ENCODE measurements around the gene ARHGAP31.
"Not testable (repeated sequence)": the region's sequence is repeated elsewhere in the genome, so short reads cannot be mapped to it uniquely, and the experiment has no call there.

The ARHGAP31 gene

DNA sequence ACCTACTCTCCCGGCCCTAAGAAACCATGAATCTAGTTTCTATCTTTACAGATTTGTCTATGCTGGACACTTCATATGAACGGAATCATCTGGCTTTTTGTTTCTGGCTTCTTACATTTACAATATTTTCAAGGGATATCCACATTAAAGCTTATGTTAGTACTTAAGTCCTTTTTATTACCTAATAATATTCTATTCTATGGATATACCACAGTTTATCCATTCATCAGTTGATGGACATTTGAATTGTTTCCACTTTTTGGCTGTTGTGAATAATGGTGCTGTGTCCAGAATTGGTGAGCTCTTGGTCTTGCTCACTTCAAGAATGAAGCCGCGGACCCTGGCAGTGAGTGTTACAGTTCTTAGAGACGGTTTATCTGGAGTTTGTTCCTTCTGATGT, 42.6 kb downstream of the ARHGAP31 start:
- TF ChIP-seq, protein P1, sequence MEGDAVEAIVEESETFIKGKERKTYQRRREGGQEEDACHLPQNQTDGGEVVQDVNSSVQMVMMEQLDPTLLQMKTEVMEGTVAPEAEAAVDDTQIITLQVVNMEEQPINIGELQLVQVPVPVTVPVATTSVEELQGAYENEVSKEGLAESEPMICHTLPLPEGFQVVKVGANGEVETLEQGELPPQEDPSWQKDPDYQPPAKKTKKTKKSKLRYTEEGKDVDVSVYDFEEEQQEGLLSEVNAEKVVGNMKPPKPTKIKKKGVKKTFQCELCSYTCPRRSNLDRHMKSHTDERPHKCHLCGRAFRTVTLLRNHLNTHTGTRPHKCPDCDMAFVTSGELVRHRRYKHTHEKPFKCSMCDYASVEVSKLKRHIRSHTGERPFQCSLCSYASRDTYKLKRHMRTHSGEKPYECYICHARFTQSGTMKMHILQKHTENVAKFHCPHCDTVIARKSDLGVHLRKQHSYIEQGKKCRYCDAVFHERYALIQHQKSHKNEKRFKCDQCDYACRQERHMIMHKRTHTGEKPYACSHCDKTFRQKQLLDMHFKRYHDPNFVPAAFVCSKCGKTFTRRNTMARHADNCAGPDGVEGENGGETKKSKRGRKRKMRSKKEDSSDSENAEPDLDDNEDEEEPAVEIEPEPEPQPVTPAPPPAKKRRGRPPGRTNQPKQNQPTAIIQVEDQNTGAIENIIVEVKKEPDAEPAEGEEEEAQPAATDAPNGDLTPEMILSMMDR (IDR thresholded peaks at IDR 0.05; ENCODE audit: low read depth, low read length, missing control alignments): no peak
- no peak for DNase-seq (ENCODE audit: low read depth)
- in situ Hi-C loops (cut with HindIII; ENCODE audit: low sequenced_read_pairs): no loop called here

GRCh38 chr3:119337407-119337806, 43.2 kb downstream of the ARHGAP31 start:
- H3K4me3 ChIP-seq (ENCODE audit: low read depth, low read length); in situ Hi-C loops (cut with HindIII; ENCODE audit: low sequenced_read_pairs); DNase-seq (ENCODE audit: low read depth): not testable (repeated sequence)

More for the DNA sequence above, 42.6 kb downstream of the ARHGAP31 start:
- H3K4me3 ChIP-seq (ENCODE audit: low read depth, low read length): no peak overlapping the region

- TF ChIP-seq, protein P1 (IDR thresholded peaks at IDR 0.05; ENCODE audit: low read depth, low read length, missing control alignments): no peak
- no peak overlapping the region for H3K4me3 ChIP-seq (ENCODE audit: low read depth, low read length)
- DNase-seq (ENCODE audit: low read depth): no peak
- in situ Hi-C loops (cut with HindIII; ENCODE audit: low sequenced_read_pairs): no loop called here
Measured at GRCh38 chr3:119338754-119339153, 44.6 kb downstream of the ARHGAP31 start.

- in situ Hi-C loops (cut with HindIII; ENCODE audit: low sequenced_read_pairs): no loop called here
- DNase-seq (ENCODE audit: low read depth): no peak
- H3K4me3 ChIP-seq (ENCODE audit: low read depth, low read length): no peak overlapping the region
- TF ChIP-seq, protein P1 (IDR thresholded peaks at IDR 0.05; ENCODE audit: low read depth, low read length, missing control alignments): no peak
Measured at GRCh38 chr3:119340014-119340413, 45.8 kb downstream of the ARHGAP31 start.

DNA sequence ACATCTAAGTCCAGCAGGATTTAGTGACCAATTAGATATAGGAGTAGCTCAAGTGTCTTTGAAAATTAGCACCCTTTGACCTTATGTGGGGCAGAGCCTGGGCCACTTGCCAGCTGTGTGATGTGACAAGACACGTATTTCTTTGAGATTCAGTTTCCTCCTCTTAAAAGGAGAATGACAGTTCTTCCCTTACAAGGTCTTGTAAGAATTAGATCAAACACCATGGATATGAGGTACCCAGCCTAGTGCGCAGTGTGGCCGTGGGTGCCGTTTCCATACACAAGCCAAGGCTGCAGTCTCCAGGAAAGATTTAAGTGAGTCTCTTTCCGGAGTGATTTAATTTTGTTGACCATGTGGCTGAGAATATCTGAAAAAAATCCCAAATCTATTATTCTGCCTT, 46.3 kb downstream of the ARHGAP31 start:
- in situ Hi-C loops (cut with HindIII; ENCODE audit: low sequenced_read_pairs): no loop called here
- H3K4me3 ChIP-seq (ENCODE audit: low read depth, low read length): no peak overlapping the region
- TF ChIP-seq, protein P1 (IDR thresholded peaks at IDR 0.05; ENCODE audit: low read depth, low read length, missing control alignments): no peak
- DNase-seq (ENCODE audit: low read depth): no peak

- in situ Hi-C loops (cut with HindIII; ENCODE audit: low sequenced_read_pairs): no loop called here
- TF ChIP-seq, protein P1 (IDR thresholded peaks at IDR 0.05; ENCODE audit: low read depth, low read length, missing control alignments): no peak
- H3K4me3 ChIP-seq (ENCODE audit: low read depth, low read length): no peak overlapping the region
- DNase-seq (ENCODE audit: low read depth): no peak
Measured at GRCh38 chr3:119342176-119342575, 48.0 kb downstream of the ARHGAP31 start.

- H3K4me3 ChIP-seq (ENCODE audit: low read depth, low read length): no peak overlapping the region
- DNase-seq (ENCODE audit: low read depth): no peak
- TF ChIP-seq, protein P1 (IDR thresholded peaks at IDR 0.05; ENCODE audit: low read depth, low read length, missing control alignments): no peak
- in situ Hi-C loops (cut with HindIII; ENCODE audit: low sequenced_read_pairs): no loop called here
Measured at GRCh38 chr3:119343719-119344118, 49.5 kb downstream of the ARHGAP31 start.
